ENCODE data around the gene ANTXRL.
"Not testable (repeated sequence)": the region's sequence is repeated elsewhere in the genome, so short reads cannot be mapped to it uniquely, and the experiment has no call there.

ANTXRL gene

GRCh38 chr10:46310851-46311250, 24.1 kb downstream of the ANTXRL start:
- DNase-seq: no peak

GRCh38 chr10:46311501-46311951, 24.7 kb downstream of the ANTXRL start:
- no peak for DNase-seq

GRCh38 chr10:46311961-46312431, 25.2 kb downstream of the ANTXRL start:
- not testable (repeated sequence) for DNase-seq

GRCh38 chr10:46312953-46313352, 26.2 kb downstream of the ANTXRL start:
- DNase-seq: no peak

DNA sequence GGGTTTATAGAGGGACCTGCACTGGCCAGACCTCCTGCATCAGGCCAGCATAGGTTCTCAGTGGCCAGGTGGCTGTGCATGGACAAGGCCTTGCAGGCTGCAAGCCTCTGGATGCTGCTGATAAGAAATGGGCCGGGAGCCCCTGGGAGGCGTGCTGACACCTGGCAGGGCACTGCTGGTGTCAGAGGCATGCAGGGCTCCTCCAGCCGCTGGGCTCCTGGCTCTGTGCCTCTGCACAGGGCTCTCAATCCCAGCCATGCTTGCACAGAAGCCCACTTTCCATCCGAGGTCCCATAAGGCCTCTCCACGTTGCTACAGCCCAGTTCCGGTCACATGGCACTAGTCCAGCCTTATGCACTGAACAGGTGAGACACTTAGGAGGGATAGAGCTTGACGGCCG, 27.3 kb downstream of the ANTXRL start:
- no peak for DNase-seq

DNA sequence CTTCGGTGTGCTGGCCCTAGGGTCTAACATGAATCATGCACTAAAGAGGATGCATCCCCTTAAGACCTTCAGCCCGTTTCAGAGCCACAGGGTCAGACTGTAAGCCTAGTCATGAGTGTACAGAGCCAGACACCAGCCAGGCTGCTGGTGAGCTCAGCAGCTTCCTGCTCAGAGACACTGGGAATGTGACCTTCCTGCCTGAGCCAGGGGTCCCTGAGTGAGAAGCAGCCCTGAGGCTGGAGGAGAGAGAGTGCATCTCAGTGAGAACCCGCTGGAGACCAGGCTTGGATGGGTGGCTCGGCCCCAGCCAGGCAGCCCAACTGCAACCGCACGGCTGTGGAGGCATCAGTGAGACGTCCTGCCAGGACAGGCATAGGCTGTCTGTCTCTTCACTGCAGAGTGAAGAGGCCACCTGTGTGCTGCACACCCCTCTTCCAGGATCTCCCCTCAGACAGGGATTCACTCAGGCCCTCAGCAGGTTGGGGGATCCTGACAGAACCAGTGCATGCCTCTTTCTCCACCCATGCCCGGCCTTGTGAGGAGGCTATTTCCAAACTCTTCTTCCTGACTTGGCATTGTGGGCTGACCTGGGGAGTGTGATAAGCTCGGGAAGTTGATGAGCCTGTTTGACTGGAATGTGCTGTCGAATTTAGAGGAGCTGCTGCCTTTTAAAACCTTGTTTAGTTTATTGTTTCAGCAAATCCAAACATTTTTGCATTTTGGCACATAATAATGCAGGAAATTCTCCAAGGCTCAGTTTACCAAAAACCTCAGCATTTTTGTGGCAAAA, 28.5 kb downstream of the ANTXRL start:
- DNase-seq: not testable (repeated sequence)

DNA sequence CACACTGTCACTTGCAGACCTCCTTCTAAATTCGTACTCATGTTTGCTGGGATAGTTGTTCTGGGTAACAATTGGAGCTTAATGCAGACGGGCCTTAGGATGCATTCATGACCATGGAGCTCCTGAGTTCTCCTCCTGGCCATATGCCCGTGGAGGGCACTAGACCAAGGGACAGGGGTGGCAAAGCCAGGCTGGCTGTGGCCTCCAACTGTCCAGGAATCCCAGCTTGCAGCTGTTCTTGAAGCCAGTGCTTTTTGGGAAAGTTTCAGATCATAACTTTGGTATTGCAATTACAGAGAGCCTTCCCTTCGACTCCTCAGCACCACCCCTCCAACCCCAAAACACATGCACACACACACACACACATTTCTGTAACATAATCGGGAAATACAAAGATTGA, 30.6 kb downstream of the ANTXRL start:
- DNase-seq: no peak

DNA sequence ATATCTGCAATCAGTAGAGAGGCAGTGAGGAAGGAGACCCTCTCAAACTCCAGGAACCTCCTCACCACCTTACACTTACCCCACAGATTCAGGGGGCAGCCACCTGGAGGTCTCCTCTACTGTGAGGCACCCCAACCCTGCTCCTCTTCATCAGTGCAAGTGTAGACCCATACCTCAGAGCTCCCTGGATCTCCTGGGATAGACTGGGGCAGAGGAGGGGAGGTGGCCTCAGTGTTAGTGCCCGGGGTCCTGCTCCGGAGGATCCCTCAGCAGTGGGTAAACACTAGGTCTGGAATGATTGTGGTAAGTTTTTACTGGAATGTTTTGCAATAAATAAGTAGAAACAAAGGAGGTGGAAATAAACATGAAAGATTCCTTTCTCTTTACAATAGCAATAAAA, 31.1 kb downstream of the ANTXRL start:
- no peak for DNase-seq

DNA sequence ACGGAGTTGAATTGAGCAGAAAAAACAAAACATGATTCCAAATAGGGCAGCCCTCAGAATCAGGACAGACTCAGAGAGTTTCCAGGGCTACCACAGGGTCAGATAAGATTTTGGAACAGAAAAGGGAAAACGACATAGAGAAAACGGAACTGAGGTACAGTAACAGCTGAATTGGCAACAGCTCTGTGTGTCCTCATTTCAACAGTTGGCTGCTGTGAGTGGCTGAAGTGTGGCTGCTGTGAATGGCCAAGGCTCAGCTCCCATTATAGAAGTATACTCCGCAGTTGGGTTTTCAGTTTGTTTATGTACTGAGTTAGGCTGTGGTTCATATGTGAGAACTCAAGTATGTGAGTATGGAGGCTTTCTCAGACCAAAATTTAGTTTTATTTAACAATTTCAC, 32.0 kb downstream of the ANTXRL start:
- no peak for DNase-seq

DNA sequence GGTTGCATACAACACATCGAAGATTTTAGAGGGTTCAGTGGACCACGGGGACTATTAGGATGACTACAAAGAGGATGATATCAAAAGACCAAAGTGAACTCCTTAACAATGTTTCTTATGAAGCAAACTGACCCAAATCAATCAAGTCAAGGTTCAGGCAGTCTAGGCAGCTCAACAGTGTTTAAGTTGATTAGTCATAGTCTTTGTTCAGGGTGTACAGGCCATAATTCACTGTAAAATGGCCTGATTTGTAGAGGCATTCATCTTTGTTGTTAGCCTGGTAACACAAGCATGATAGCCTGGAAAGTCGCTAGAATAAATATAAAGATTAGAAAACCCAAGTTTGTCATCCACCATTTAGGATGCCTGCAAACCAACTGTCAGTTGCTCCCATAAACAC, 32.6 kb downstream of the ANTXRL start:
- no peak for DNase-seq

GRCh38 chr10:46321770-46322169, 35.0 kb downstream of the ANTXRL start:
- no peak for DNase-seq

DNA sequence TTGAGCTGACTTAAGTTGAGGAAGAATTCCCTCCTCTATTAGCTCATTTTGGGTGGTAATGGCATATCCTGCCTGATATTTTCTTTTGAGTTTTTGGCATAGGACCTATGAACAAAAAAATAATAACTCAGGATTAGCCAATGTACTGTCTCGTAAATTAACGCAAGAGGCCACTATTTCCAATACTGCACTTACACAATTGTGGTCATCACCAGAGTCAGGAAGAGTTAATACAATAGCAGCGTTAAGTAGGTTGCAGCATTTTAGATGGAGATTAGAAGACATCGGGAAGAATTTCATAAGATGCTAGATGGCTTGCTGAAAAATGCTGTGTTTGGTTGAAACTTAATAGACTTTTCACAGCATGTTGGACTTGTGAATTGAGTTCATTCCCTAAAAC, 36.4 kb downstream of the ANTXRL start:
- no peak for DNase-seq

- no peak for DNase-seq
These were observed 38.2 kb downstream of the ANTXRL start for GRCh38 chr10:46325021-46325420.

DNA sequence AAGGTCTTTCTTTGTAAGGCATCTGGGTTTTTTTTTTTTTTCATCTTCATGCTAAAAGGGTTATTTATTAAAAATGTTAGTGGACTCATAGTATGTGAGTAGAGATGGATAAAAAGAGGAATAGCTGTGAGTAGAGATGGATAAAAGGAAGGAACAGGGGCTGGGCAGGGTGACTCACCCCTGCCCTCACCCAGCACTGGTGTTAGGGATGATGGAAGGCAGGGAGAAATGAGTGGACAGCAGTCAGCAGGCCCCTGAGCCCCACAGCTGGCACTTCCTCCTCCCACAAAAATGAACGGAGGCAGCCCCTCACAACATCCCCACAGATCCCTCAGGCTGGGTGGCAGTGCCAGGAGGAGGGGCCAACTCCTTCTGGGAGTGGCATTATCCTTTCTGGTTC, 39.3 kb downstream of the ANTXRL start:
- no peak for DNase-seq

GRCh38 chr10:46326971-46327370, 40.2 kb downstream of the ANTXRL start:
- DNase-seq: no peak

DNA sequence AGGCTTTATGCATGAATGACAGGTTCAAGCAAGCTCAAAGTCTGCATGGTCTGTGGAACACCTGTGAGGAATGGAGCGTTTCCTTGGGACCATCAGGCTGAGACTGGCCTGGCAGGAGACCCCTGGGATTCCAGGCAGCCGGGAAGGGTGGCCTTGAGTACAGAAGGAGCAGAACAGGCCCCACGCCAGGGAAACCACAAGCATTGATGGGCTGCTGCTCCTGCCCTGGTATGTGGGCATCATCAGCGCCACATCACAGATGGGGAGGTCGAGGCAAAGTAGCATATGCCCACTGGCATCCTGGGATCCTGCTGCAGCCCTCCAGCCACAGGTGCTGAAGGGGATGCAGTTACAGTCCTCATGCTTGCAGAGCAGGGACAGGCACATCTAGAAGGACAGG, 40.9 kb downstream of the ANTXRL start:
- DNase-seq: no peak

- no peak for DNase-seq
These were observed 42.3 kb downstream of the ANTXRL start for GRCh38 chr10:46328853-46329689.

DNA sequence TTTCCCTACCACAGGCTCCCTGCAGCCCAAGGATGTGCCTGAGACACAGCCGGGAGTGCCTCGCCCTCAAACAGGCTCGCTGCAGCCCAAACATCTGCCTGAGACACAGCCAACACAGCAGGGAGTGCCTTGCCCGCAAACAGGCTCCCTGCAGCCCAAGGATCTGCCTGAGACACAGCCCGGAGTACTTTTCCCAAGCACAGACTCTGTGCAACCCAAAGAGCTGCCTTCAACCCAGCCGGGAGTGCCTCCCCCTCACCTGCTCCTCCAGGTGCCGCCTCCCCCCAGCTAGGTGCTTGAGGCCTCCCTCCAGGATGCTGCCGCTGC, 42.9 kb downstream of the ANTXRL start:
- DNase-seq: no peak

DNA sequence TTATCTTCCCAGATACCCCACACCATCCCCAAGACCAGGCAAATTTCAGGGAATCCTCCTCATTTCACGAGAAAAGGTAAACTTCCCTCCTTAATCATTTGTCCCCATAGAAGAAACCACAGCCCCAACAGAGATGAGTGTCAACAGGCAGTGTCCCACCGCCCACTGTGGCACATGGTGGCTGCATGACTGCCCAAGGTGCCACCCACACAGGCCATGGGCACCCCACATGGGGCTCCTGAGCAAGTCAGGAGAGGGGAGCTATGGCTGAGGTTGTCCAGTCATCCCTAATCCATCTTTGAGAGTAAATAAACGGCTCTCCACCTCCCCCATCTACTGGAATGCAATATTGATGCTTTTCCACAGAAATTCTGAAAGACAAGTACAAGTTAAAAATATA, 44.1 kb downstream of the ANTXRL start:
- no peak for DNase-seq

DNA sequence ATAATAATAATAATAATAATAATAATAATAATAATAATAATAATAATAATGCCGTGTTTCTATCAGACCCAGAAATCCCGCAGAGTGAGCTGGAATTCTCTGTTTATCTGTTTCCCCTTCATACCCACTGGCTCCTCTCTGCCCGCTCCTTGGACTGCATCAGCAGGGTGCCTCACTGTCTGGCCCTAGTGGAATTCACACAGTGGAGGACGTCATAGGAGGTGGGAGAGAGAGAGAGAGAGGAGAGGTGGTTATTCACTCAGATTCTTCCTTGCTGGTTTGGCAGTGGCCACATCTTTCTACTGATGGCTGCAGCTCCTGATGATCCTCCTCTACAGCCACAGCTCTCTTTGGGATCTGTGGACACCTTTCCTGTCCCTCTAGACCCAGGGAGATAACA, 78.7 kb downstream of the ANTXRL start:
- not testable (repeated sequence) for DNase-seq

DNA sequence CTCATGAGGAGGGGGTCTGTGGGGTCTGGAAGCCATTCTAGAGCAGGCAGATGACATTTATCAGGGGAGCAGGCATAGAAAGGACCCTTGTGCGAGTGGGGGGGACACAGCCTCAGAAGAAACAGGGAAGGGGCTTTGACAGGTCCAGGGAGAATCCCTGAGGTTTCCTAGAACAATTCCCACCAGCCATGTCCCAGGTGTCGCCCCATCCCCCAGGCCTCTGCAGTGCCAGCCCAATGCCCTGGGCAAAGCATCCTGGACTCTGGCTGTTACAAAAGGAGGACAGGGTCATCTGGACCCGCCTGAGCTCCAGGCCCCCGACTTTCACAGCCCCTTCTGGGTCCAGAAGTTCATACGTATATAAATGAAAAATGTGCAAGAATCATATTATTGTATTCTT, 80.4 kb downstream of the ANTXRL start:
- DNase-seq: not testable (repeated sequence)

GRCh38 chr10:46367666-46368240, 81.0 kb downstream of the ANTXRL start:
- not testable (repeated sequence) for DNase-seq

- not testable (repeated sequence) for DNase-seq
These were observed 82.2 kb downstream of the ANTXRL start for GRCh38 chr10:46368956-46369355.

GRCh38 chr10:46374410-46374809, 87.6 kb downstream of the ANTXRL start:
- DNase-seq: not testable (repeated sequence)

All from DMS 273 treated with DMSO at 0.1 percent for 48 hours (cell line).